MM.1S (cell line): ENCODE results near the gene PRDX2.

ENCODE experiments used
- DNase-seq: peaks from one replicate; pipeline ENCODE4 v3.0.0-alpha.2; 2015
- H2AFZ ChIP-seq: fragments of 300-600 bp; sonication (generic); 2 replicates; pipeline ENCODE4 v1.6.0; 2016; ENCODE audit warnings: antibody characterized with exemption, low read length
- H3F3A ChIP-seq: fragments of 300-600 bp; sonication (generic); 2 replicates; pipeline ENCODE4 v1.6.1; 2016; ENCODE audit warnings: mild to moderate bottlenecking, antibody characterized with exemption, low read length, moderate library complexity, mixed read lengths; ENCODE audit not compliant: insufficient read depth
- H3K27ac ChIP-seq: fragments of 300-600 bp; sonication (generic); 2 replicates; pipeline ENCODE4 v1.5.1; 2016; ENCODE audit warnings: mild to moderate bottlenecking, low read length
- H3K27me3 ChIP-seq: fragments of 300-600 bp; sonication (generic); replicated peaks from 2 replicates; pipeline ENCODE4 v1.6.0; 2016; ENCODE audit warnings: low read length; ENCODE audit not compliant: insufficient read depth
- H3K36me3 ChIP-seq: fragments of 300-600 bp; sonication (generic); replicated peaks from 2 replicates; pipeline ENCODE4 v1.6.1; 2016; ENCODE audit warnings: mild to moderate bottlenecking, low read length, mixed read lengths; ENCODE audit not compliant: insufficient read depth
- H3K4me1 ChIP-seq: fragments of 300-600 bp; sonication (generic); 2 replicates; pipeline ENCODE4 v1.6.1; 2016; ENCODE audit warnings: low read length, mixed read lengths
- H3K4me2 ChIP-seq: fragments of 300-600 bp; sonication (generic); 2 replicates; pipeline ENCODE4 v1.6.0; 2016; ENCODE audit warnings: low read depth, low read length
- H3K4me3 ChIP-seq: fragments of 300-600 bp; sonication (generic); 2 replicates; pipeline ENCODE4 v1.5.1; 2016; ENCODE audit warnings: low read length, mixed read lengths
- H3K79me2 ChIP-seq: fragments of 300-600 bp; sonication (generic); 2 replicates; pipeline ENCODE4 v1.6.1; 2016; ENCODE audit warnings: mixed run types, low read length, mixed read lengths
- H3K9ac ChIP-seq: fragments of 300-600 bp; sonication (generic); 2 replicates; pipeline ENCODE4 v1.6.1; 2016; ENCODE audit warnings: low read length, mixed read lengths
- H3K9me2 ChIP-seq: fragments of 300-600 bp; sonication (generic); replicated peaks from 2 replicates; pipeline ENCODE4 v1.6.1; 2016; ENCODE audit warnings: mild to moderate bottlenecking, low read length, mixed read lengths; ENCODE audit not compliant: insufficient read depth
- H3K9me3 ChIP-seq: fragments of 300-600 bp; sonication (generic); replicated peaks from 2 replicates; pipeline ENCODE4 v1.6.1; 2016; ENCODE audit warnings: mild to moderate bottlenecking, low read length, mixed read lengths; ENCODE audit not compliant: insufficient read depth
- H4K20me1 ChIP-seq: fragments of 300-600 bp; sonication (generic); 2 replicates; pipeline ENCODE4 v1.6.1; 2016; ENCODE audit warnings: mild to moderate bottlenecking, low read length, moderate library complexity, mixed read lengths; ENCODE audit not compliant: insufficient read depth
- CTCF ChIP-seq: fragments of 300-600 bp; sonication (generic); IDR thresholded peaks from 2 replicates; pipeline ENCODE4 v1.5.1; 2016; ENCODE audit warnings: antibody characterized with exemption, low read length, mixed read lengths
- EZH2 ChIP-seq: fragments of 300-600 bp; sonication (generic); optimal IDR thresholded peaks from 2 replicates; pipeline ENCODE3; 2017; ENCODE audit warnings: low read depth, mild to moderate bottlenecking, antibody characterized with exemption, low read length, mixed read lengths
- EZH2phosphoT487 ChIP-seq: fragments of 300-600 bp; sonication (generic); IDR thresholded peaks from 2 replicates; pipeline ENCODE4 v1.6.1; 2018; ENCODE audit warnings: antibody characterized with exemption, low read length

The PRDX2 gene

GRCh38 chr19:12770922-12771321 is 30.7 kb downstream of the PRDX2 start:
- no peak for DNase-seq
- no peak overlapping the region for H3K4me2 ChIP-seq
- H3K27ac ChIP-seq = no peak overlapping the region

GRCh38 chr19:12769689-12770088 is 31.9 kb downstream of the PRDX2 start:
- H3K9ac ChIP-seq = peak overlapping the region; percentile 12; the same call in 1 of the 2 replicates

More at GRCh38 chr19:12770922-12771321, 30.7 kb downstream of the PRDX2 start:
- H3K4me3 ChIP-seq = no peak overlapping the region
- no peak overlapping the region for H2AFZ ChIP-seq
- peaks cover 22% of the 10 kb centered on the region for H3K4me1 ChIP-seq
- H3K9me3 ChIP-seq = no peaks in the 10 kb centered on the region
- H3K27me3 ChIP-seq = no peaks in the 10 kb centered on the region
- H3F3A ChIP-seq = peaks cover 6% of the 10 kb centered on the region; the same call in 1 of the 2 replicates
- no peaks in the 10 kb centered on the region for H3K79me2 ChIP-seq
- H3K9ac ChIP-seq = no peak overlapping the region
- TF ChIP-seq EZH2phosphoT487 (no peak), CTCF (no peak), EZH2 (no peak)
- no peaks in the 10 kb centered on the region for H3K36me3 ChIP-seq
- no peaks in the 10 kb centered on the region for H3K9me2 ChIP-seq
- H4K20me1 ChIP-seq = no peaks in the 10 kb centered on the region

GRCh38 chr19:12767666-12768065 is 33.9 kb downstream of the PRDX2 start:
- no peak overlapping the region for H3K4me2 ChIP-seq
- no peaks in the 10 kb centered on the region for H3K9me2 ChIP-seq
- H3K4me1 ChIP-seq = peaks cover 10% of the 10 kb centered on the region
- no peaks in the 10 kb centered on the region for H3K27me3 ChIP-seq
- no peak for TF ChIP-seq EZH2
- TF ChIP-seq EZH2phosphoT487 = no peak
- TF ChIP-seq CTCF = no peak
- no peak overlapping the region for H3K4me3 ChIP-seq
- H3K27ac ChIP-seq = no peak overlapping the region
- H3K9ac ChIP-seq = no peak overlapping the region
- no peaks in the 10 kb centered on the region for H3F3A ChIP-seq
- H3K36me3 ChIP-seq = no peaks in the 10 kb centered on the region
- no peaks in the 10 kb centered on the region for H3K79me2 ChIP-seq
- H4K20me1 ChIP-seq = no peaks in the 10 kb centered on the region
- no peaks in the 10 kb centered on the region for H3K9me3 ChIP-seq
- DNase-seq = no peak
- no peak overlapping the region for H2AFZ ChIP-seq

More at GRCh38 chr19:12769689-12770088, 31.9 kb downstream of the PRDX2 start:
- peak overlapping the region; percentile 27; the same call in 1 of the 2 replicates for H3K4me3 ChIP-seq
- H3K27ac ChIP-seq = no peak overlapping the region
- no peaks in the 10 kb centered on the region for H4K20me1 ChIP-seq
- no peaks in the 10 kb centered on the region for H3K9me2 ChIP-seq
- peaks cover 18% of the 10 kb centered on the region for H3K4me1 ChIP-seq
- no peaks in the 10 kb centered on the region for H3K79me2 ChIP-seq
- no peaks in the 10 kb centered on the region for H3K27me3 ChIP-seq
- peak; percentile 78 for DNase-seq
- H3K36me3 ChIP-seq = no peaks in the 10 kb centered on the region
- TF ChIP-seq EZH2 (no peak), CTCF (peak; percentile 17; the same call in 1 of the 2 replicates), EZH2phosphoT487 (no peak)
- H3F3A ChIP-seq = peaks cover 5% of the 10 kb centered on the region; the same call in 1 of the 2 replicates
- H3K4me2 ChIP-seq = peak overlapping the region; percentile 78
- H3K9me3 ChIP-seq = no peaks in the 10 kb centered on the region
- peak overlapping the region; percentile 56 for H2AFZ ChIP-seq
